ENCODE results near the gene PATJ. TPM values are rescaled to one million over a fixed set of nuclear protein-coding genes. Genes with fewer than 3 reads are reported as not detected.

The PATJ gene
- total RNA-seq, 1 experiment from 2014 or later, result 47.3 TPM

DNA sequence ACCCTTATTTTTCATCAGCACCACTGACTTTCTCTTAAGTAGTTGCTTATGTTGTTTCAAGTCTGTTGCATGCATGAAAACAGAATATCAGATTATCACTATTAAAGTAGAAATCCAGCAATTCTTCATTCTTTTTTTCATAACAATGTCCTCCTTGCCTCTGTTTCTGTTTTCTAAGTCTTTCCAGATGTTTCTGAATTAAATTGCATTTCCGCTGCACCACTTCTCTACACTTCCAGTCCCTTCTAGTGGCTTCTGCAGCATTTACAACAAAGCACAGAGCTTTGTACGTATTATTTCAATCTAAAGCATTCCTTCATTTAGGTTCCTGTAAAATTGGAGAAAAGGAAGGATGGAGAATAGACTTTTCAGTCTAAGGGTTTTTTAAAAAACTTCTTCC, 42.4 kb downstream of the PATJ start:
- no peak overlapping the region for H2BK120ac ChIP-seq (ENCODE audit: low read depth, low read length, poor library complexity, severe bottlenecking)
- no peak overlapping the region for H2AK5ac ChIP-seq (ENCODE audit: insufficient read length, low read length)
- no peak overlapping the region for H2AFZ ChIP-seq (ENCODE audit: low read length)
- H3K79me1 ChIP-seq (ENCODE audit: insufficient read depth, low read depth, low read length, poor library complexity, severe bottlenecking), result no peaks in the 10 kb centered on the region
- H3K23ac ChIP-seq (ENCODE audit: insufficient read length, low read depth, low read length), result no peak overlapping the region
- H3K27ac Mint-ChIP-seq, result no peak overlapping the region
- H3K14ac ChIP-seq (ENCODE audit: insufficient read depth, low read length), result no peak overlapping the region
- H3K9ac ChIP-seq (ENCODE audit: extremely low read depth, insufficient read length, low read length), result no peak overlapping the region
- no peaks in the 10 kb centered on the region for H3K27me3 ChIP-seq (ENCODE audit: insufficient read depth, low read length)
- H3K4me3 Mint-ChIP-seq, result no peak overlapping the region
- H3K36me3 Mint-ChIP-seq (ENCODE audit: insufficient read depth in 1 of 3, low read depth in 3 of 3), result peaks cover 4 to 39% (median 21%) of the 10 kb centered on the region in 3 experiments; a peak in 6 of 7 replicates
- no CpG with 5 or more reads among the region's 2 CpGs for WGBS (ENCODE audit: extremely low coverage, insufficient read length, low lambda C conversion rate)
- no peak overlapping the region for H2BK20ac ChIP-seq (ENCODE audit: low read depth, low read length, poor library complexity, severe bottlenecking)
- no peaks in the 10 kb centered on the region for H3K9me3 Mint-ChIP-seq
- no peak overlapping the region for H4K91ac ChIP-seq (ENCODE audit: insufficient read length, low read depth, low read length)
- no peak overlapping the region for H4K8ac ChIP-seq (replicated peaks; ENCODE audit: insufficient read length, low read depth, low read length)
- no peak overlapping the region for H4K5ac ChIP-seq (ENCODE audit: insufficient read length, low read depth, low read length)
- no peak overlapping the region for H3K56ac ChIP-seq (ENCODE audit: insufficient read length, low read depth, low read length)
- H3K4me2 ChIP-seq (ENCODE audit: insufficient read depth, insufficient read length, low read length), result no peak overlapping the region
- TF ChIP-seq, protein P1, sequence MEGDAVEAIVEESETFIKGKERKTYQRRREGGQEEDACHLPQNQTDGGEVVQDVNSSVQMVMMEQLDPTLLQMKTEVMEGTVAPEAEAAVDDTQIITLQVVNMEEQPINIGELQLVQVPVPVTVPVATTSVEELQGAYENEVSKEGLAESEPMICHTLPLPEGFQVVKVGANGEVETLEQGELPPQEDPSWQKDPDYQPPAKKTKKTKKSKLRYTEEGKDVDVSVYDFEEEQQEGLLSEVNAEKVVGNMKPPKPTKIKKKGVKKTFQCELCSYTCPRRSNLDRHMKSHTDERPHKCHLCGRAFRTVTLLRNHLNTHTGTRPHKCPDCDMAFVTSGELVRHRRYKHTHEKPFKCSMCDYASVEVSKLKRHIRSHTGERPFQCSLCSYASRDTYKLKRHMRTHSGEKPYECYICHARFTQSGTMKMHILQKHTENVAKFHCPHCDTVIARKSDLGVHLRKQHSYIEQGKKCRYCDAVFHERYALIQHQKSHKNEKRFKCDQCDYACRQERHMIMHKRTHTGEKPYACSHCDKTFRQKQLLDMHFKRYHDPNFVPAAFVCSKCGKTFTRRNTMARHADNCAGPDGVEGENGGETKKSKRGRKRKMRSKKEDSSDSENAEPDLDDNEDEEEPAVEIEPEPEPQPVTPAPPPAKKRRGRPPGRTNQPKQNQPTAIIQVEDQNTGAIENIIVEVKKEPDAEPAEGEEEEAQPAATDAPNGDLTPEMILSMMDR (conservative IDR thresholded peaks at IDR 0.05), result no peak
- H3K23me2 ChIP-seq (ENCODE audit: insufficient read length, low read depth, low read length, poor library complexity, severe bottlenecking), result no peaks in the 10 kb centered on the region
- H2BK5ac ChIP-seq (ENCODE audit: insufficient read length, low read length), result no peak overlapping the region
- no peak overlapping the region for H2BK12ac ChIP-seq (ENCODE audit: insufficient read length, low read depth, low read length)
- H4K20me1 ChIP-seq (ENCODE audit: control insufficient read depth, insufficient read depth, insufficient read length), result no peaks in the 10 kb centered on the region
- H3T11ph ChIP-seq (ENCODE audit: low read length), result no peak overlapping the region
- no peak overlapping the region for H2BK15ac ChIP-seq (ENCODE audit: low read depth, low read length)
- no peaks in the 10 kb centered on the region for H3K27me3 Mint-ChIP-seq (ENCODE audit: low read depth)
- H3K79me2 ChIP-seq (ENCODE audit: insufficient read depth, low read length), result no peaks in the 10 kb centered on the region
- no peak for DNase-seq
- no peaks in the 10 kb centered on the region for H3K4me1 ChIP-seq (ENCODE audit: insufficient read depth, low read length)
- H3K4ac ChIP-seq (ENCODE audit: low read depth, low read length), result no peak overlapping the region
- no peak overlapping the region for H3K18ac ChIP-seq (ENCODE audit: insufficient read length, low read depth, low read length)
- H3K27ac ChIP-seq (ENCODE audit: insufficient read length, low read depth, low read length), result no peak overlapping the region
- no peaks in the 10 kb centered on the region for H3K9me3 ChIP-seq (ENCODE audit: control insufficient read depth, low read depth, low read length)
- H3K4me1 Mint-ChIP-seq, result no peaks in the 10 kb centered on the region

Data from H9 (cell line).